OCI-LY7 (cell line): ENCODE measurements around the gene FLVCR2. TPM values are rescaled to one million over a fixed set of nuclear protein-coding genes. Genes with fewer than 3 reads are reported as not detected.

Experiments used
- BruUV-seq: library from RNA; stranded (reverse); fragments of 400-500 nt; replicated peaks from 2 replicates; lab custom pipeline; 2021; lab: Mats Ljungman, UMichigan
- CTCF ChIA-PET: fragments of 300-600 bp; sonication (Branson Sonifier 250); formaldehyde crosslinking; loops from one replicate; lab custom pipeline; 2022; ENCODE audit warnings: antibody characterized with exemption; ENCODE audit not compliant: unreplicated experiment; lab: Charles Lee
- POLR2A ChIA-PET: fragments of 300-600 bp; sonication (Branson Sonifier 250); formaldehyde crosslinking; loops from one replicate; lab custom pipeline; 2022; ENCODE audit warnings: antibody characterized with exemption; lab: Charles Lee
- DNase-seq: peaks from one replicate; pipeline ENCODE4 v3.0.0-alpha.2; 2015; ENCODE audit warnings: low spot score
- H2AFZ ChIP-seq: fragments of 200-600 bp; sonication (generic), shearing (Covaris generic); 2 replicates; pipeline ENCODE4 v1.6.1; 2014; ENCODE audit warnings: mild to moderate bottlenecking, antibody characterized with exemption, low read length, moderate library complexity
- H3K27ac ChIP-seq: fragments of 200-600 bp; sonication (generic); 2 replicates; pipeline ENCODE4 v1.5.1; 2014; ENCODE audit warnings: mixed run types, low read depth, mild to moderate bottlenecking, moderate library complexity, low read length, inconsistent platforms; ENCODE audit not compliant: poor library complexity, severe bottlenecking
- H3K36me3 ChIP-seq: fragments of 200-600 bp; sonication (generic); 2 replicates; pipeline ENCODE4 v1.6.1; 2014; ENCODE audit warnings: mild to moderate bottlenecking, antibody characterized with exemption, low read length, moderate library complexity, mixed read lengths; ENCODE audit not compliant: insufficient read depth
- H3K4me1 ChIP-seq: fragments of 200-600 bp; sonication (generic); 2 replicates; pipeline ENCODE4 v1.5.1; 2014; ENCODE audit warnings: mild to moderate bottlenecking, low read length; ENCODE audit not compliant: insufficient read depth, poor library complexity, severe bottlenecking
- H3K4me2 ChIP-seq: fragments of 200-600 bp; sonication (generic); 2 replicates; pipeline ENCODE4 v1.6.1; 2014; ENCODE audit warnings: mild to moderate bottlenecking, low read length
- H3K4me3 ChIP-seq: fragments of 200-600 bp; sonication (generic); 2 replicates; pipeline ENCODE4 v1.5.1; 2014; ENCODE audit warnings: mild to moderate bottlenecking, low read depth, low read length; ENCODE audit not compliant: poor library complexity, severe bottlenecking
- H3K79me2 ChIP-seq: fragments of 200-600 bp; sonication (generic); 2 replicates; pipeline ENCODE4 v1.6.1; 2016; ENCODE audit warnings: low read depth, mild to moderate bottlenecking, low read length, moderate library complexity, mixed read lengths; ENCODE audit not compliant: insufficient read depth
- H3K9me2 ChIP-seq: fragments of 200-600 bp; sonication (generic); 2 replicates; pipeline ENCODE4 v1.6.1; 2016; ENCODE audit warnings: mild to moderate bottlenecking, low read length, mixed read lengths; ENCODE audit not compliant: insufficient read depth
- H3K9me3 ChIP-seq: fragments of 200-600 bp; sonication (generic); 2 replicates; pipeline ENCODE4 v1.6.1; 2014; ENCODE audit warnings: mild to moderate bottlenecking, mixed run types, low read length, mixed read lengths
- H4K20me1 ChIP-seq: fragments of 200-600 bp; sonication (generic); 2 replicates; pipeline ENCODE4 v1.6.1; 2014; ENCODE audit warnings: mild to moderate bottlenecking, antibody characterized with exemption, low read length, moderate library complexity, mixed read lengths; ENCODE audit not compliant: insufficient read depth
- CTCF ChIP-seq: fragments of 200-600 bp; sonication (generic); conservative IDR thresholded peaks from 2 replicates; pipeline ENCODE4 v1.5.1; 2014; ENCODE audit warnings: mild to moderate bottlenecking, antibody characterized with exemption, low read length, moderate library complexity, mixed read lengths
- EZH2phosphoT487 ChIP-seq: fragments of 200-600 bp; sonication (generic); IDR thresholded peaks from 2 replicates; pipeline ENCODE4 v1.6.1; 2018; ENCODE audit warnings: low read depth, borderline replicate concordance, mild to moderate bottlenecking, mixed run types, antibody characterized with exemption, low read length, moderate library complexity, mixed read lengths
- intact Hi-C: fragments of 100-400 bp; cut with micrococcal nuclease; formaldehyde crosslinking; loops from one replicate; pipeline ENCODE4 v1.10.0; 2022; ENCODE audit not compliant: unreplicated experiment
- total RNA-seq, 2 experiments: library from RNA; depleted of rRNA in 1 of 2; stranded (reverse); fragments of >200 nt in 1 of 2; shearing (Covaris generic) in 1 of 2; gene quantifications; 2 replicates each; pipeline ENCODE4 v1.2.3, GENCODE V29; 2014 to 2022

Gene FLVCR2
- total RNA-seq, 2 experiments from 2014 or later, result not detected

- Histone ChIP-seq H3K9me2 (no peaks in the 10 kb centered on the region), H3K4me2 (no peak overlapping the region), H4K20me1 (no peaks in the 10 kb centered on the region), H3K9me3 (no peaks in the 10 kb centered on the region), H2AFZ (no peak overlapping the region), H3K36me3 (no peaks in the 10 kb centered on the region), H3K79me2 (no peaks in the 10 kb centered on the region), H3K27ac (no peak overlapping the region), H3K4me3 (no peak overlapping the region), H3K4me1 (no peaks in the 10 kb centered on the region)
- no peak for DNase-seq
- intact Hi-C loops, result no loop called here
- BruUV-seq, result no TSS peak
- ChIA-PET POLR2A (no interaction called here), CTCF (no interaction called here)
- TF ChIP-seq EZH2phosphoT487, result no peak
- TF ChIP-seq CTCF, result no peak
Measured at GRCh38 chr14:75614179-75614578, 35.8 kb downstream of the FLVCR2 start.

GRCh38 chr14:75615200-75615599, 36.8 kb downstream of the FLVCR2 start:
- Histone ChIP-seq H3K36me3 (no peaks in the 10 kb centered on the region), H3K4me1 (no peaks in the 10 kb centered on the region), H3K4me2 (no peak overlapping the region), H3K27ac (no peak overlapping the region), H3K79me2 (no peaks in the 10 kb centered on the region), H3K4me3 (no peak overlapping the region), H3K9me3 (no peaks in the 10 kb centered on the region), H3K9me2 (no peaks in the 10 kb centered on the region), H2AFZ (0 out of 2 replicates have a peak overlapping the region, but pooled peaks have one; percentile 30), H4K20me1 (no peaks in the 10 kb centered on the region)
- TF ChIP-seq EZH2phosphoT487 (no peak), CTCF (no peak)
- ChIA-PET POLR2A (no interaction called here), CTCF (no interaction called here)
- intact Hi-C loops, result no loop called here
- DNase-seq, result peak; percentile 29
- no TSS peak for BruUV-seq

GRCh38 chr14:75619548-75619947, 41.1 kb downstream of the FLVCR2 start:
- Histone ChIP-seq H3K4me3 (no peak overlapping the region), H2AFZ (no peak overlapping the region), H3K79me2 (no peaks in the 10 kb centered on the region), H3K27ac (no peak overlapping the region), H3K4me2 (no peak overlapping the region), H3K9me2 (no peaks in the 10 kb centered on the region), H3K4me1 (peaks cover 11% of the 10 kb centered on the region), H3K9me3 (no peaks in the 10 kb centered on the region), H4K20me1 (no peaks in the 10 kb centered on the region), H3K36me3 (no peaks in the 10 kb centered on the region)
- TF ChIP-seq CTCF (no peak), EZH2phosphoT487 (no peak)
- POLR2A ChIA-PET, result interaction anchor here (1.1 kb wide), 1 partner anchor 244 kb away, joined by 3 read pairs; no protein-coding TSS in a partner anchor
- intact Hi-C loops, result no loop called here
- DNase-seq, result no peak
- CTCF ChIA-PET, result no interaction called here
- no TSS peak for BruUV-seq
